Non-pigmented ciliary epithelial cell (primary cell): ENCODE data around the gene LRP5.

Source experiments
- DNase-seq: peaks from one replicate; pipeline ENCODE4 v3.0.0-alpha.2; 2010; ENCODE audit warnings: low read depth

Gene LRP5

DNA sequence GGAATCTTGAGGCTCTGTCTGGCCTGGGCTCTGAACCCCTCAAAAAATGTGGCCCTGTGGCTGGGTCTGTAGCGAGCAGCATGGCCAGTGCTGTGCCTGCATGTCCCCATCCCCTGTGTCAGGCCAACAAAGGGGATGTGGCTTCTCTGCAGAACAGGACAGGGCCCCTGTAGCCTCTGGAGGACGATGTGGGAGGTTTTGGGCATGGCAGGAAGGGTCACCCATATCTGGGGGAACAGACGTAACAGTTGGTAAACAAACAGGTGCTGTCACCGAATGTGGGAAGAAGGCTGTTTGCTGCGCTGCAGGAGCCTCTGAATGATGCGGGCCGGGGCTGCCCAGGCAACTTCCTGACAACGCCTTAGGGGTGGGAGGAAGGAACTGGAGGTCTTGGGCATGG is 35.0 kb downstream of the LRP5 start:
- no peak for DNase-seq

DNA sequence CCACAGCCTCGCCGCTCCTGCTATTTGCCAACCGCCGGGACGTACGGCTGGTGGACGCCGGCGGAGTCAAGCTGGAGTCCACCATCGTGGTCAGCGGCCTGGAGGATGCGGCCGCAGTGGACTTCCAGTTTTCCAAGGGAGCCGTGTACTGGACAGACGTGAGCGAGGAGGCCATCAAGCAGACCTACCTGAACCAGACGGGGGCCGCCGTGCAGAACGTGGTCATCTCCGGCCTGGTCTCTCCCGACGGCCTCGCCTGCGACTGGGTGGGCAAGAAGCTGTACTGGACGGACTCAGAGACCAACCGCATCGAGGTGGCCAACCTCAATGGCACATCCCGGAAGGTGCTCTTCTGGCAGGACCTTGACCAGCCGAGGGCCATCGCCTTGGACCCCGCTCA is 35.5 kb downstream of the LRP5 start:
- DNase-seq, result no peak

GRCh38 chr11:68349461-68350249 is 37.3 kb downstream of the LRP5 start:
- DNase-seq, result no peak

DNA sequence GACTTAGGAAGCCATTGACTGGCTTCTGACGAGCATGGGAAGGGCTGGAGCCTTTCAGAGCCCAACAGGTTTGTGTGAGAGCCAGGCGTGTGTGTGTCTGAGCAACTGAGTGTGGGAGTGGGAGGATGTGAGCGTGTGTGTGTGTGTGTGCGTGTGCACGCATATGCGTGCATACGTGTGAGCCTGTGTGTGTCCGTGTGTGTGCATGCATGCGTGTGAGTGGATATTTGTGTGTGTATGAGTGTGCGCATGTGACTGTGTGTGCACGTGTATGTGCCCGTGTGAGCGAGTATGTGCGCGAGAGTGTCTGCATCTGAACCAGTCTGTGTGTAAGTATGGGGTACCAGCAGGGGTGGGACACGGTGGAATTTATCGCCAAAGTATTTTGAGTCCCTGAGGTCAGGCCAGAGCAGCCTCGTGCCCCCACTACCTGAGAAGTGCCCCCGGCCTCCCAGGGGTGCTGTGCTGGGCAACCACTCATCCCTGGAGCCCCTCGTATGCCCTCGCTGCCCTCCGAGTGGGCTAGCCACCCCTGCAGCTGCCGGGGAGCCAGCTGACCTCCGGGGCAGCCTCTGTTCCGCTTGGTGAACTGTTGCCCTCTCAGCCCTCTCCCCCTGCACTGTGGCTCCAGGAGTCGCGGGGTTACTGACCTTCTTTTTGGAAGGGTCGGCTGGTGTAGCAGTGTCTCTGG is 38.5 kb downstream of the LRP5 start:
- DNase-seq, result no peak

- DNase-seq, result no peak
Measured at GRCh38 chr11:68351450-68352275, 39.3 kb downstream of the LRP5 start.

GRCh38 chr11:68352591-68352990 is 40.2 kb downstream of the LRP5 start:
- no peak for DNase-seq

- DNase-seq, result no peak
Measured at GRCh38 chr11:68353118-68353517, 40.7 kb downstream of the LRP5 start.

DNA sequence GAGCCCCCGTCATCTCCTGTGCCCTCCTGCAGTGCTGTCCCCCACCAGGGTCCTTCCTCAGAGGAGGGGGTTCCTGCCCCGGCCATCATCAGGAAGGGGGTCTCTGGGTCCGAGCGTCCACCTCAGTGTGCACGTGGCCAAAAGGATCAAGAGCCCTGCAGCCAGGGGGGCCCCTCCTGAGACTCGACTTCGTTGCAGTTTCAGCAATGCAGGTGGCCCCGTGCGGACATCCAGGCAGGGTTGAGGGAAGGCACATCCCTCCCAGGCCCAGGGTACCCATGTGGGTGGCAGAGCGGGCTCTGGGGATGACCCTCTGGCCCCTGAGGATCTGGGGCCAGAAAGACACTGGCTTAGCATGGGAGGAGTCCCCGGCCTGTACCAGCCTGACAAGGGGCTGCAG is 41.3 kb downstream of the LRP5 start:
- DNase-seq, result no peak

DNA sequence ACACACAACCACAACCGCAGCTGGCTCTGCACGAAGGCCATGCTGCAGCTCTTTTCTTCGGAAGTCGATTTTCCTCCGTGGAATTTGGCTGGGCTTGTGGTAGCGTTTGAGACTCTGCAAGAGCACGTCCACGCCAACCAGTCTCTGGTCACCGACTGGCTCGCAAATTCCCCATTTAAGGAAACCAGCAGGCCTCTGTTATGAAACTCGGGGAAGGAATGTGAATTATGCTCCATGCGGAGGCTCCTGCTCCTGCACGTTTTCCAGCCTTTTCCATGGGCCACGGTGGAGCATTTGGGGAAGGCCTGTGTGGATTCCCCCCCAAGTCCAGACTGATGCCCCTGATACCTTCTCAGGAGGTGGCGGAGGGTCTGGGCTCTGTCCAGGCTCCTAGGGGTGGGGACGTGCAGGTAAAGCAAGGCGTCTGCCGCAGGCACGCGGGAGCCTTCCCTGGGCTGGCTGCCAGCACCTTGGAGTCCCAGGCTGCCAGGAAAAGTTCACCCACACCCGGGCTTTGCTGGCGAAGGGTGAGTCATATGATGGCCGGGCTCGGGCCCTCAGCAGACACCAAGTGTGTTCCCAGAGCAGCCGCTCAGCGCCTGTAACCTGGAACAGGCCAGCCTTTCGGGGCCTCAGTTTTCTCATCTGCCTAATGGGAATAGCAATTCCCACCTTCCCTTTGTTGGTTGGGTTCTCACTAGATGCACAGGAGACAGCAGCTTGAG is 41.9 kb downstream of the LRP5 start:
- peak; percentile 59 for DNase-seq

- no peak for DNase-seq
Measured at GRCh38 chr11:68355471-68355870, 43.1 kb downstream of the LRP5 start.

GRCh38 chr11:68357568-68357967 is 45.2 kb downstream of the LRP5 start:
- DNase-seq, result no peak

- no peak for DNase-seq
Measured at GRCh38 chr11:68358416-68358815, 46.0 kb downstream of the LRP5 start.

GRCh38 chr11:68361702-68362101 is 49.3 kb downstream of the LRP5 start:
- no peak for DNase-seq

GRCh38 chr11:68362801-68363379 is 50.5 kb downstream of the LRP5 start:
- DNase-seq, result no peak

GRCh38 chr11:68363776-68364175 is 51.4 kb downstream of the LRP5 start:
- DNase-seq, result no peak

DNA sequence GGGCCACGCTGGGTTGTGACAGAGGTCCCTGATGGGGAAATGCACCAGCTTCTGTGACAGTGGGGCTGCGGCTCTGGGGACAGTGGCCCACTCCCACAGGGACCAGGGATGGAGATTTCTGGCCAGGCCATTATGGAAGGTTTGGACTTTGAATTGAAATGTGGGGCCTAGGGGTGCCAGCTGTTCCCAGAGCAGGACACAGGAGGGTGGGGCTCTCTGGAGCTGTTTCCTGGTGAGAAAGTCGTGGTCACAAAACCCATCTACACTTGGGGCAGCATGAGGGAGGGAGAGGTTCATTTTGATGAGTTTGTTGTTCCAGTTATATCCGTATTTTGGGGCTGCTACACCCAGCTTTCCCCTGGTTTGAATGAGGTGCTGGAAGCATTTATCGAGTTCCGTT is 52.2 kb downstream of the LRP5 start:
- no peak for DNase-seq

- no peak for DNase-seq
Measured at GRCh38 chr11:68365943-68366435, 53.6 kb downstream of the LRP5 start.

DNA sequence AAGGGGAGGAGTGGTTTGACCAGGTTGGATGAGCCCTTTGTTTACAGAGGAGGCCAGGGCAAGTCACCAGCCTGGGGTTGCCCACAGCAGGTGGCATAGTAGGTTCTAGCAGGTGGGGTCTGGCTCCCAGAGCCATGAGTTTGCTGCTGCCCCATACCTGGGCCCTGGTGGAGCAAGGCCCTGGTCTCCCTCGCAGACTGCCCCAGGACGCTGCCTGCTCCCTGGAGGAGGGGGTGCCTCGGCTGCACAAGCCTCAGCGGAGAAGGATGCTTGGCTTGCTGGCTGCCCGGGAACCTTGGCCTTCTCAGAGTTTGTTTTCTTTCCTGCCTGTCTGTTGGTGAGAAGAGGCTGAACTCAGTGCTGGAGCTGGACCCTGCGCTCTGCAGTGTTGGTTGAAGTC is 54.9 kb downstream of the LRP5 start:
- no peak for DNase-seq

- no peak for DNase-seq
Measured at GRCh38 chr11:68369756-68370155, 57.4 kb downstream of the LRP5 start.

GRCh38 chr11:68370211-68371111 is 58.1 kb downstream of the LRP5 start:
- DNase-seq, result no peak
